PC-3 (cell line): Measurements from ENCODE around the gene ST6GALNAC2. TPM values are rescaled to one million over a fixed set of nuclear protein-coding genes. Genes with fewer than 3 reads are reported as not detected.
A peak's percentile ranks its signal among the peaks of the same experiment; 100 is the strongest.

Experiments
- ATAC-seq: fragments of 200-7000 bp; cut with Tn5 transposase; 2 replicates; pipeline ENCODE4 v1.9.1; 2020; ENCODE audit warnings: mild to moderate bottlenecking, moderate library complexity
- BruUV-seq: library from RNA; stranded (reverse); fragments of 400-500 nt; replicated peaks from 2 replicates; lab custom pipeline; 2021; lab: Mats Ljungman, UMichigan
- CTCF ChIA-PET: fragments of 300-600 bp; sonication (Branson Sonifier 250); formaldehyde crosslinking; loops from one replicate; lab custom pipeline; 2022; ENCODE audit warnings: antibody characterized with exemption; lab: Charles Lee
- POLR2A ChIA-PET: fragments of 300-600 bp; sonication (Branson Sonifier 250); formaldehyde crosslinking; loops from one replicate; lab custom pipeline; 2022; ENCODE audit warnings: antibody characterized with exemption; ENCODE audit not compliant: unreplicated experiment; lab: Charles Lee
- DNase-seq: peaks from one replicate; pipeline ENCODE4 v3.0.0-alpha.2; 2015
- H2AFZ ChIP-seq: fragments of 300-600 bp; sonication (generic); 2 replicates; pipeline ENCODE4 v1.6.0; 2016; ENCODE audit warnings: antibody characterized with exemption, low read length
- H3F3A ChIP-seq: fragments of 300-600 bp; sonication (generic); one replicate; pipeline ENCODE4 v1.6.0; 2017; ENCODE audit warnings: antibody characterized with exemption, low read length, control low read depth, mild to moderate bottlenecking; ENCODE audit not compliant: unreplicated experiment
- H3K27ac ChIP-seq: fragments of 300-600 bp; sonication (generic); 2 replicates; pipeline ENCODE4 v1.5.1; 2016; ENCODE audit warnings: mild to moderate bottlenecking, low read length
- H3K27me3 ChIP-seq: fragments of 300-600 bp; sonication (generic); 2 replicates; pipeline ENCODE4 v1.6.1; 2016; ENCODE audit warnings: low read length, mixed read lengths
- H3K36me3 ChIP-seq: fragments of 300-600 bp; sonication (generic); 2 replicates; pipeline ENCODE4 v1.6.1; 2016; ENCODE audit warnings: low read depth, mixed run types, low read length, mixed read lengths
- H3K4me1 ChIP-seq: fragments of 300-600 bp; sonication (generic); 2 replicates; pipeline ENCODE4 v1.5.1; 2016; ENCODE audit warnings: low read length; ENCODE audit not compliant: insufficient read depth
- H3K4me2 ChIP-seq: fragments of 300-600 bp; sonication (generic); 2 replicates; pipeline ENCODE4 v1.6.0; 2016; ENCODE audit warnings: low read length
- H3K4me3 ChIP-seq: fragments of 300-600 bp; sonication (generic); 2 replicates; pipeline ENCODE4 v1.5.1; 2016; ENCODE audit warnings: mild to moderate bottlenecking, low read length, mixed read lengths
- H3K79me2 ChIP-seq: fragments of 300-600 bp; sonication (generic); 2 replicates; pipeline ENCODE4 v1.6.1; 2017; ENCODE audit warnings: low read length, mixed read lengths
- H3K9ac ChIP-seq: fragments of 300-600 bp; sonication (generic); 2 replicates; pipeline ENCODE4 v1.6.0; 2016; ENCODE audit warnings: mild to moderate bottlenecking, low read length
- H3K9me2 ChIP-seq: fragments of 300-600 bp; sonication (generic); replicated peaks from 2 replicates; pipeline ENCODE4 v1.6.1; 2016; ENCODE audit warnings: mixed run types, low read length, mixed read lengths
- H3K9me3 ChIP-seq: fragments of 300-600 bp; sonication (generic); 2 replicates; pipeline ENCODE4 v1.6.1; 2016; ENCODE audit warnings: low read length, mixed read lengths
- H4K20me1 ChIP-seq: fragments of 300-600 bp; sonication (generic); 2 replicates; pipeline ENCODE4 v1.6.1; 2016; ENCODE audit warnings: low read length, mixed read lengths
- CTCF ChIP-seq: fragments of 300-600 bp; sonication (generic); conservative IDR thresholded peaks from 2 replicates; pipeline ENCODE4 v1.5.1; 2017; ENCODE audit warnings: antibody characterized with exemption, low read depth, mild to moderate bottlenecking, low read length
- EZH2 ChIP-seq: fragments of 300-600 bp; sonication (generic); IDR thresholded peaks from one replicate; pipeline ENCODE4 v1.6.1; 2017; ENCODE audit warnings: antibody characterized with exemption, mild to moderate bottlenecking, low read length; ENCODE audit not compliant: unreplicated experiment
- EZH2phosphoT487 ChIP-seq: fragments of 300-600 bp; sonication (generic); IDR thresholded peaks from 2 replicates; pipeline ENCODE4 v1.6.1; 2018; ENCODE audit warnings: mild to moderate bottlenecking, antibody characterized with exemption, low read length, borderline replicate concordance
- intact Hi-C: fragments of 100-400 bp; cut with micrococcal nuclease; formaldehyde crosslinking; loops from 2 replicates; pipeline ENCODE4 v1.9.0; 2023
- total RNA-seq: library from RNA; depleted of rRNA; stranded (reverse); fragments of >200 nt; gene quantifications from 2 replicates; pipeline ENCODE4 v1.2.3, GENCODE V29; 2014

Gene ST6GALNAC2
- total RNA-seq, 1 experiment from 2014 or later = 1.0 TPM

- Histone ChIP-seq H3K27ac (peak overlapping the region; percentile 97), H3K4me2 (peak overlapping the region; percentile 74), H3K9me2 (no peaks in the 10 kb centered on the region), H3K27me3 (no peaks in the 10 kb centered on the region), H3K79me2 (no peaks in the 10 kb centered on the region), H2AFZ (no peak overlapping the region), H3K4me1 (peaks cover 35% of the 10 kb centered on the region), H3K9me3 (no peaks in the 10 kb centered on the region), H3K4me3 (peak overlapping the region; percentile 22; the same call in 1 of the 2 replicates), H4K20me1 (no peaks in the 10 kb centered on the region), H3F3A (no peaks in the 10 kb centered on the region), H3K9ac (peak overlapping the region; percentile 90), H3K36me3 (no peaks in the 10 kb centered on the region)
- ATAC-seq = peak; percentile 76
- BruUV-seq = no TSS peak
- ChIA-PET CTCF (interaction anchor here (0.5 to 2.4 kb wide), 12 partner anchors 11 to 84 kb away, joined by 3 to 23 read pairs (median 4); partner anchors contain the start of gene ST6GALNAC2), POLR2A (interaction anchor here (0.9 to 1.4 kb wide), 2 partner anchors 10 to 17 kb away, joined by 5 to 9 read pairs; no protein-coding TSS in a partner anchor)
- intact Hi-C loops = loop anchor here (1.0 kb wide), 3 partner anchors 11 to 23 kb away; no protein-coding TSS in a partner anchor
- DNase-seq = peak; percentile 99
- TF ChIP-seq CTCF = no peak
- TF ChIP-seq EZH2phosphoT487 = no peak
These were observed 39.0 kb downstream of the ST6GALNAC2 start for GRCh38 chr17:76546556-76547182.

DNA sequence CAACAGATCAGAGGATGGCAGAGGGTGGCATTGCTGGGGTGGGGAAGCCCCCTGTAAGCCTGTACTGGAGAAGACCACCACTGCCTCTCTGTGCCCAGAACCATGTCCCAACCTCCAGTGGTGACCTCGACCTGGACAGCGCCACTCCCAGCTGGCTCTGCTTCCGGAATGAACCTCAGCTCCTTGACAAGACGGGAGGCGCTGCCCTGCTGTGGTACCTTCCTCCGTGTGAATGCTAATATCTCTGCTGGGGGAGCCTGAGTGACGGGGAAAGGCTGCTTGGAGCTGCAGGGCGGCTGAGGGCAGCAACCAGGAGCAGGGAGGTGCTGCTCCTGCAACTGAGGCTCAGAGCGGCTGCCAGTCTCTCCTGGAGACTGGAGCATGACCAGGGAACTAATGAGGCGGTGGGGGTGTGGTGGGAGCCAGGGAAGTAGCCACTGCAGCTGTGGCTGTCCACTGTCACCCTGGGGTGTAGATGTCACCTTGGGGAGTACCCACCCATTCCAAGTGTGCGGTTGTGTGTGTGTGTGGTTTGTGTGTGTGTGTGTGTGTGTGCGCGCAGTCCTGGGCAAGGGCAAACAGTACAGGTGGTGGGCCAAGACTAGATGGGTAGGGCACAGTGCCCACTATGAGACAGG lies 39.6 kb downstream of the ST6GALNAC2 start:
- peaks cover 34% of the 10 kb centered on the region for H3K4me1 ChIP-seq
- no peaks in the 10 kb centered on the region for H3K36me3 ChIP-seq
- peak overlapping the region; percentile 97 for H3K27ac ChIP-seq
- H3K9ac ChIP-seq = peak overlapping the region; percentile 78
- ATAC-seq (peak; percentile 1), DNase-seq (no peak)
- no peaks in the 10 kb centered on the region for H3K27me3 ChIP-seq
- H3F3A ChIP-seq = no peaks in the 10 kb centered on the region
- no peaks in the 10 kb centered on the region for H3K9me3 ChIP-seq
- no peak overlapping the region for H2AFZ ChIP-seq
- POLR2A ChIA-PET = interaction anchor here (0.9 to 1.4 kb wide), 2 partner anchors 11 to 17 kb away, joined by 5 to 9 read pairs; no protein-coding TSS in a partner anchor
- no peaks in the 10 kb centered on the region for H4K20me1 ChIP-seq
- CTCF ChIA-PET = interaction anchor here (0.6 to 2.4 kb wide), 9 partner anchors 11 to 735 kb away, joined by 3 to 23 read pairs (median 6); partner anchors contain the start of gene ST6GALNAC2
- peak overlapping the region; percentile 48 for H3K4me2 ChIP-seq
- H3K9me2 ChIP-seq = no peaks in the 10 kb centered on the region
- H3K79me2 ChIP-seq = no peaks in the 10 kb centered on the region
- H3K4me3 ChIP-seq = peak overlapping the region; percentile 1; the same call in 1 of the 2 replicates
- intact Hi-C loops = loop anchor here (1.0 kb wide), 2 partner anchors 11 to 19 kb away; no protein-coding TSS in a partner anchor
- TSS peak; percentile 26 for BruUV-seq
- TF ChIP-seq EZH2 = no peak
- TF ChIP-seq EZH2phosphoT487 = no peak
- TF ChIP-seq CTCF = no peak; the same call in 1 of the 2 replicates
